ENCODE results near the gene SPRN. TPM values are rescaled to one million over a fixed set of nuclear protein-coding genes. Genes with fewer than 3 reads are reported as not detected.

SPRN gene
- polyA plus RNA-seq, 4 donors = 0.81 to 3.3 (median 0.99) TPM

DNA sequence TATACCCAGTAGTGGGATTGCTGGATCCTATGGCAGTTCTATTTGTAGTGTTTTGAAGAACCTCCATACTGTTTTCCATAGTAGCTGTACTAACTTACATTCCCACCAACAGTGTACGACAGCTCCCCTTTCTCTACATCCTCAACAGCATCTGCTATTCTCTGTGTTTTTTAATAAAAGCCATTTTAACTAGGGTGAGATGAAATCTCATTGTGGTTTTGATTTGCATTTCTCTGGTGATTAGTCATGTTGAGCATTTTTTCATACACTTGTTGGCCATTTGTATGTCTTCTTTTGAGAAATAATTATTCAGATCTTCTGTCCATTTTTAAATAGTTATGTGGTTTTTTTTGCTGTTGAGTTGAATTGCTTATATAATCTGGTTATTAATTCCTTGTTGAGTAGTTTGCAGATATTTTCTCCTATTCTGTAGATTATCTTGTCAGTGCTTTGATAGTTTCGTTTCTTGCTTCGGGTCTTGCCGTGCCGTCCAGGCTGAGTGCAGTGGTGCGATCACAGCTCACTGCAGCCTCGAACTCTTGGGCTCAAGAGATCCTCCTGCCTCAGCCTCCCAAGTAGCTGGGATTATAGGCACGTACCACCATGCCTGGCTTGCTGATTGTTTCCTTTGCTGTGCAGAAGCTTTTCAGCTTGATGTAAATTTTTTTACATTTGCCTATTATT lies 18.4 kb downstream of the SPRN start:
- Histone ChIP-seq H3K4me1 (ENCODE audit: control insufficient read depth in 3 of 3, insufficient read depth in 2 of 3, low read depth in 1 of 3, low read length in 2 of 3) (peaks cover 0 to 1% (median 0%) of the 10 kb centered on the region in 3 donors), H3K36me3 (ENCODE audit: control insufficient read depth in 3 of 3, insufficient read depth in 2 of 3, low read depth in 1 of 3, low read length in 3 of 3) (peaks cover under 1 to 42% (median 15%) of the 10 kb centered on the region in 3 donors), H3K27me3 (ENCODE audit: control insufficient read depth in 3 of 3, insufficient read depth in 3 of 3, low read length in 3 of 3) (no peaks in the 10 kb centered on the region), H3K27ac (ENCODE audit: low read depth in 1 of 3, low read length in 2 of 3) (no peak overlapping the region), H3K4me3 (ENCODE audit: low read depth in 1 of 3, low read length in 3 of 3) (no peak overlapping the region), H3K9me3 (ENCODE audit: control insufficient read depth in 2 of 2, insufficient read depth in 1 of 2, low read depth in 1 of 2, low read length in 1 of 2) (peaks cover 0 to 8% of the 10 kb centered on the region in 2 donors)
- DNase-seq (no peak), FAIRE-seq (no peak)
- 78 to 90% (median 81%) methylated on average over 8 of the region's 8 CpGs for WGBS, 3 donors

DNA sequence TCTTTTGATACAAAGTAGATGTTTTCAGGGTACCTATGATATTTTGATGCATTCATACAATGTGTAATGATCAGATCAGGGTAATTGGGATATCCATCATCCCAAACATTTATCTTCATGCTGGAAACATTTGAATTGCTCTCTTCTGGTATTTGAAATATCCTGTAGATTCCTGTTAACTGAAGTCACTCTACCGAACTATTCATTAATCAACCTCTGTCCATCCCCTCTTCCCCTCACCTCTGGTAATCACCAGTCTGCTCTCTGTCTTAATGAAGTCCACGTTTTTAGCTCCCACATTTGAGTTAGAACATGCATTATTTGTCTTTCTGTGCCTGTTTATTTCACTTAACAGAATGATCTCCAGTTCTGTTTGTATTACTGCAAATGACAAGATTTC lies 19.2 kb downstream of the SPRN start:
- peaks cover 0 to 45% (median 12%) of the 10 kb centered on the region in 3 donors for H3K36me3 ChIP-seq (ENCODE audit: control insufficient read depth in 3 of 3, insufficient read depth in 2 of 3, low read depth in 1 of 3, low read length in 3 of 3)

DNA sequence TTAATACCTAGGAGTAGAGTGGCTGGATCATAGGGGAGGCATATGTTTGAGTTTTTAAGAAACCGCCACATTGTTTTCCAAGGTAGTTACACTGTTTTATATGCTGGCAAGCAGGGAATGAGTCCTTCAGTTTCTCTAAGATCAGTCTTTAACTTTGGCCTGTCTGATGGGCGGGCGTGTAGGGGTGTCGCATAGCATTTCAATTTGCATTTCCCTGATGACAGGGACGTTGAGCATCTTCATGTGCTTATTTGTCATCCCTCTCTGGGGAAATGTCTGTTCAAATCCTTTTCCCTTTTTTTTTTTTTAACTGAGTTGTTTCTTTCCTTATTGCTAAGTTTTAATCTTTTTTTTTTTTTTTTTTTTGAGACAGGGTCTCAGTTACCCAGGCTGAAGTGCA lies 20.6 kb downstream of the SPRN start:
- peaks cover 0 to 54% (median 11%) of the 10 kb centered on the region in 3 donors for H3K36me3 ChIP-seq (ENCODE audit: control insufficient read depth in 3 of 3, insufficient read depth in 2 of 3, low read depth in 1 of 3, low read length in 3 of 3)
- H3K4me1 ChIP-seq (ENCODE audit: control insufficient read depth in 3 of 3, insufficient read depth in 2 of 3, low read depth in 1 of 3, low read length in 2 of 3) = peaks cover 0 to 7% (median 3%) of the 10 kb centered on the region in 3 donors
- no peaks in the 10 kb centered on the region for H3K27me3 ChIP-seq (ENCODE audit: control insufficient read depth in 3 of 3, insufficient read depth in 3 of 3, low read length in 3 of 3)
- no peak overlapping the region for H3K4me3 ChIP-seq (ENCODE audit: low read depth in 1 of 3, low read length in 3 of 3)
- no peak overlapping the region for H3K27ac ChIP-seq (ENCODE audit: low read depth in 1 of 3, low read length in 2 of 3)
- DNase-seq = no peak
- H3K9me3 ChIP-seq (ENCODE audit: control insufficient read depth in 2 of 2, insufficient read depth in 1 of 2, low read depth in 1 of 2, low read length in 1 of 2) = no peaks in the 10 kb centered on the region
- WGBS, 3 donors = 91 to 94% (median 93%) methylated on average over 5 of the region's 5 CpGs
- FAIRE-seq = no peak

More for the DNA sequence above, 19.2 kb downstream of the SPRN start:
- peaks cover 0 to 7% (median 1%) of the 10 kb centered on the region in 3 donors for H3K4me1 ChIP-seq (ENCODE audit: control insufficient read depth in 3 of 3, insufficient read depth in 2 of 3, low read depth in 1 of 3, low read length in 2 of 3)
- H3K4me3 ChIP-seq (ENCODE audit: low read depth in 1 of 3, low read length in 3 of 3) = no peak overlapping the region
- peaks cover 0 to 5% of the 10 kb centered on the region in 2 donors for H3K9me3 ChIP-seq (ENCODE audit: control insufficient read depth in 2 of 2, insufficient read depth in 1 of 2, low read depth in 1 of 2, low read length in 1 of 2)
- H3K27ac ChIP-seq (ENCODE audit: low read depth in 1 of 3, low read length in 2 of 3) = no peak overlapping the region
- 68 to 70% (median 69%) methylated on average over 2 of the region's 2 CpGs for WGBS, 3 donors
- DNase-seq = no peak
- no peak for FAIRE-seq
- no peaks in the 10 kb centered on the region for H3K27me3 ChIP-seq (ENCODE audit: control insufficient read depth in 3 of 3, insufficient read depth in 3 of 3, low read length in 3 of 3)

DNA sequence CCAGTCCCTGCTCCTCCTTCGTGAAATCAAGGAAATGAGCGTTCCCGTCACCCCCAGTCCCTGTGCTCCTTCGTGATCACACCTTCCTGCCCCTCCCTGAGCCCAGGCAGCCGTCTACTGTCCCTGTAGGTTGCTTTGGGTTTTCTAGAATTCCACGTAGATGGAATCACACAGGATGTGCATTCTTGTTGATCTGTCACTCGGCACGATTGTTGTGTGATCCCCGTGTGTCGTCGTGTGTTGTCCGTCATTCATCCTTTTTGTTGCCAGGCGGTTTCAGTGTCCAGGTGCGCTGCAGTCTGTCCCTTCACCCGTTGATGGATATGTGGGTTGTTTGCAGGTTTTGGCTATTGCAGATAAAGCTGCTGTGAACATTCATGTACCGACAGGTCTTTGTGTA lies 21.1 kb downstream of the SPRN start:
- H3K27me3 ChIP-seq (ENCODE audit: control insufficient read depth in 3 of 3, insufficient read depth in 3 of 3, low read length in 3 of 3) = no peaks in the 10 kb centered on the region
- no peak overlapping the region for H3K4me3 ChIP-seq (ENCODE audit: low read depth in 1 of 3, low read length in 3 of 3)
- H3K36me3 ChIP-seq (ENCODE audit: control insufficient read depth in 3 of 3, insufficient read depth in 2 of 3, low read depth in 1 of 3, low read length in 3 of 3) = peaks cover 0 to 58% (median 12%) of the 10 kb centered on the region in 3 donors
- no peaks in the 10 kb centered on the region for H3K9me3 ChIP-seq (ENCODE audit: control insufficient read depth in 2 of 2, insufficient read depth in 1 of 2, low read depth in 1 of 2, low read length in 1 of 2)
- WGBS, 3 donors = 87 to 89% (median 88%) methylated on average over 16 of the region's 16 CpGs
- no peak for DNase-seq
- H3K27ac ChIP-seq (ENCODE audit: low read depth in 1 of 3, low read length in 2 of 3) = no peak overlapping the region
- peaks cover 0 to 7% (median 3%) of the 10 kb centered on the region in 3 donors for H3K4me1 ChIP-seq (ENCODE audit: control insufficient read depth in 3 of 3, insufficient read depth in 2 of 3, low read depth in 1 of 3, low read length in 2 of 3)
- no peak for FAIRE-seq

DNA sequence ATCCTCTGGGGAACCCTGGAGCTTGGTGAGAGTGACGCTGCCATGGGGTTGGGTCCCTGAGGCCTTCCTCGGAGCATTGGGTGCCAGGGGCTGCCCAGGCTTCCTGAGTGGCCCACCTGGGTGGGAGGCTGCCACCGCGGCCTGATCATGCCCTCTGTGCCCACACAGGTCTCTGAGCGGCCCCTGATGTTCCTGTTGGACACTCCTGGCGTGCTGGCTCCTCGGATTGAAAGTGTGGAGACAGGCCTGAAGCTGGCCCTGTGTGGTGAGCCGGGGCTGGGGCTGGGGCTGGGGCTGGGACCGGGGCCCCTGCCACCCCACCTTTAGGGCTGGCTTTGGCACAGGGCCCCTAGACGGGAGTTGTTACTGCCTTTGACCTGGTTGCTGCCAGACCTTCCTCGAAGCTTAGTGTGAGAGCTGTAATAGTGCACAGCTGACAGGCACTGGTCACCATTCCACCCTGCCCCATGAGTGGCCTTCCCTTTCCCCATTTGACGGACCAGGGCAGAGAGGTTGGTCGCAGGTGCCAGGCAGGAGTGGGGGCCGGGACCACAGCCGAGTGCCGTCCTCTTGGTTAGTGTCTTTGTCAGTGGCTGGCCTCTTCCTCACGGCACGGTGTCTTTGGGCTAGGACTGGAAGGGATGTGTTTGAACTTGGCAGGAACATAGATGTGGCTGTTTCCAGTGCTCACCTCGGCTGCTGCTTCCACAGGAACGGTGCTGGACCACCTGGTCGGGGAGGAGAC lies 22.3 kb downstream of the SPRN start:
- DNase-seq (no peak), FAIRE-seq (no peak)
- Histone ChIP-seq H3K9me3 (ENCODE audit: control insufficient read depth in 2 of 2, insufficient read depth in 1 of 2, low read depth in 1 of 2, low read length in 1 of 2) (no peaks in the 10 kb centered on the region), H3K4me1 (ENCODE audit: control insufficient read depth in 3 of 3, insufficient read depth in 2 of 3, low read depth in 1 of 3, low read length in 2 of 3) (peaks cover 0 to 7% (median 3%) of the 10 kb centered on the region in 3 donors), H3K36me3 (ENCODE audit: control insufficient read depth in 3 of 3, insufficient read depth in 2 of 3, low read depth in 1 of 3, low read length in 3 of 3) (peaks cover 0 to 62% (median 11%) of the 10 kb centered on the region in 3 donors), H3K27ac (ENCODE audit: low read depth in 1 of 3, low read length in 2 of 3) (peak overlapping the region in 2 of 3 donors; percentile 12 to 94), H3K27me3 (ENCODE audit: control insufficient read depth in 3 of 3, insufficient read depth in 3 of 3, low read length in 3 of 3) (no peaks in the 10 kb centered on the region), H3K4me3 (ENCODE audit: low read depth in 1 of 3, low read length in 3 of 3) (no peak overlapping the region)
- WGBS, 3 donors = 95 to 97% (median 97%) methylated on average over 21 of the region's 21 CpGs

DNA sequence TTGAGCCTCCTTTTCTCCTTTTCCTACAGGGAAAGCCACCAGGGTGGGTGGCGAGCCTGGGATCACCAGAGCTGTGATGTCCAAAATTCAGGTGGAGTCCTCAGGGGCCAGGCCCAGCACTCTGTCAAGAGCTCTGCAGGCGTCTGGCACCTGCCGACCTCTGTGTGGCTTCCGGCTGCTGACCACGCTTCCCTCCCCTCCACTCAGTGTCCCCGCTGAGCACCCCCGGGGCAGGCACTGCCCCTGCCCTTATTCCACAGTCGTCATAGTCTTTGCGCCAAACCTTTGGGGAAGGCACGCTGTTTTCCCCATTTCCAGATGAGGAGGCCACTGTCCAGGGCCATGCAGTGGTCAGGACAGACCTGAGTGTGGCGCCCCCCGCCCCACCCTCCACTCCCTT lies 22.9 kb downstream of the SPRN start:
- Histone ChIP-seq H3K4me3 (ENCODE audit: low read depth in 1 of 3, low read length in 3 of 3) (no peak overlapping the region), H3K9me3 (ENCODE audit: control insufficient read depth in 2 of 2, insufficient read depth in 1 of 2, low read depth in 1 of 2, low read length in 1 of 2) (no peaks in the 10 kb centered on the region), H3K4me1 (ENCODE audit: control insufficient read depth in 3 of 3, insufficient read depth in 2 of 3, low read depth in 1 of 3, low read length in 2 of 3) (peaks cover 0 to 7% (median 3%) of the 10 kb centered on the region in 3 donors), H3K27me3 (ENCODE audit: control insufficient read depth in 3 of 3, insufficient read depth in 3 of 3, low read length in 3 of 3) (no peaks in the 10 kb centered on the region), H3K36me3 (ENCODE audit: control insufficient read depth in 3 of 3, insufficient read depth in 2 of 3, low read depth in 1 of 3, low read length in 3 of 3) (peaks cover 0 to 65% (median 10%) of the 10 kb centered on the region in 3 donors), H3K27ac (ENCODE audit: low read depth in 1 of 3, low read length in 2 of 3) (peak overlapping the region in 2 of 3 donors; percentile 12 to 94)
- DNase-seq = no peak
- WGBS, 3 donors = 84 to 93% (median 91%) methylated on average over 8 to 12 of the region's 12 CpGs
- FAIRE-seq = no peak

DNA sequence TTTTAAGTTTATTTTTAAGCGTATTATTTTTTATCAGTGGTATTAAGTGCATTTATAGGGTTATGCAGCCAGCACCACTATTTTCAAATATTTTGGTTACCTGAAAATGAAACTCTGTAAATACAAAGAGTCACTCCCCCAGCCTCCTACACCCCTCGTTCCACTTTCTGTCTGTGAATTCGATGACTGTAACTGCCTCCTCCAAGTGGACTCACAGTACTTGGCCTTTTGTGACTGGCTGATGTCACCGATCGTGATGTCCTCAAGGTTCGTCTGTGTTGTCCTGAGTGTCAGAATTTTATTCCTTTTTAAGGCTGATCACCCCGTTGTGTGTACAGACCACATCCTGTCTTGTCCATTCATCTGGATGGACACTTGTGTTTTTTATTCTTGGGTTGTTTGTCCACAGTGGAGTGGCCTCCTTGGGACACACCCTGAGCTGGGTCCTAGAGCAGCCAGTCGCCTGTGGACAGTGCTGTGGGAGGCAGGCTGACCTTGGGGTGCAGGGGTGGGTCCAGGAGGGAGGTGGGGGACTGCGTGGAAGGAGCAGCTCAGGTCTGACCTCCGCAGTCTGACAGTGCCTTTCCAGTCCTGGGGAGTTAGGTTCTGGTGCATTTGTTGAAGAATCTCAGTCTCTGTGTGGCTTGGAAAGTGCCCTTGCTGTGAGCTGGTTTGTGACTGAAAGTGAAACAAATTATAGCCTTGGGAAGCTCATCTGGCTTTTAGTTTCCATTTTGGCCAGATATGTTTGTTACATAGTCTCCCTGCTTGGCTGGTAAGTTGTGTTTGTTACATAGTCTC lies 23.6 kb downstream of the SPRN start:
- no peaks in the 10 kb centered on the region for H3K9me3 ChIP-seq (ENCODE audit: control insufficient read depth in 2 of 2, insufficient read depth in 1 of 2, low read depth in 1 of 2, low read length in 1 of 2)
- peak overlapping the region in 2 of 3 donors; percentile 12 to 94 for H3K27ac ChIP-seq (ENCODE audit: low read depth in 1 of 3, low read length in 2 of 3)
- H3K4me1 ChIP-seq (ENCODE audit: control insufficient read depth in 3 of 3, insufficient read depth in 2 of 3, low read depth in 1 of 3, low read length in 2 of 3) = peaks cover 0 to 7% (median 3%) of the 10 kb centered on the region in 3 donors
- peaks cover 0 to 69% (median 10%) of the 10 kb centered on the region in 3 donors for H3K36me3 ChIP-seq (ENCODE audit: control insufficient read depth in 3 of 3, insufficient read depth in 2 of 3, low read depth in 1 of 3, low read length in 3 of 3)
- H3K4me3 ChIP-seq (ENCODE audit: low read depth in 1 of 3, low read length in 3 of 3) = no peak overlapping the region
- no peaks in the 10 kb centered on the region for H3K27me3 ChIP-seq (ENCODE audit: control insufficient read depth in 3 of 3, insufficient read depth in 3 of 3, low read length in 3 of 3)
- FAIRE-seq (no peak), DNase-seq (peak in 1 of 2 donors; percentile 19)
- 55 to 68% (median 58%) methylated on average over 10 of the region's 10 CpGs for WGBS, 3 donors

DNA sequence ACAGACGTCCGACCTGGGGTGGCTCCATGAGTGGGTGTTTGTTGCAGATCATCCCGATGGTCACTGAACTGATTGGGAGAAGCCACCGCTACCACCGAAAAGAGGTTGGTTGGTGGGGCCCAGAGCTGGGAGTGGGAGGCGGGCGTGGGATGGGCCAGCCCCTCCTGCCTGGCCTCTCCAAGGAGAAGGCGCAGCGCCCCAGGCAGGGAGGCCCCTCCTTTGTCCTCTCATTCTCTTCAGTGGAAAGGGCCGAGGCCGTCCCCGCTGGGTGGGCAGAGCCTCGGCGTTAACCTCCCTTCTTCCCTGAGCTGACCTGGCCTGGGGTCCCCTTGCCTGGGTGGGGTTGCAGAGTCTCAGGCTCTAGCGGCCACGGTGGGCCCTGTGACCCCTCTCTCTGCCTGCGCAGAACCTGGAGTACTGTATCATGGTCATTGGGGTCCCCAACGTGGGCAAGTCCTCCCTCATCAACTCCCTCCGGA lies 25.3 kb downstream of the SPRN start:
- H3K4me3 ChIP-seq (ENCODE audit: low read depth in 1 of 3, low read length in 3 of 3) = no peak overlapping the region
- WGBS, 3 donors = 95 to 97% (median 96%) methylated on average over 18 to 19 of the region's 19 CpGs
- H3K9me3 ChIP-seq (ENCODE audit: control insufficient read depth in 2 of 2, insufficient read depth in 1 of 2, low read depth in 1 of 2, low read length in 1 of 2) = no peaks in the 10 kb centered on the region
- H3K36me3 ChIP-seq (ENCODE audit: control insufficient read depth in 3 of 3, insufficient read depth in 2 of 3, low read depth in 1 of 3, low read length in 3 of 3) = peaks cover 0 to 75% (median 10%) of the 10 kb centered on the region in 3 donors
- H3K27me3 ChIP-seq (ENCODE audit: control insufficient read depth in 3 of 3, insufficient read depth in 3 of 3, low read length in 3 of 3) = no peaks in the 10 kb centered on the region
- DNase-seq (no peak), FAIRE-seq (no peak)
- H3K4me1 ChIP-seq (ENCODE audit: control insufficient read depth in 3 of 3, insufficient read depth in 2 of 3, low read depth in 1 of 3, low read length in 2 of 3) = peaks cover 0 to 7% (median 3%) of the 10 kb centered on the region in 3 donors
- H3K27ac ChIP-seq (ENCODE audit: low read depth in 1 of 3, low read length in 2 of 3) = no peak overlapping the region
